IMR-90 (cell line): Measurements from ENCODE around the gene HTR1E. TPM values are rescaled to one million over a fixed set of nuclear protein-coding genes. Genes with fewer than 3 reads are reported as not detected.

ENCODE experiments used
- ATAC-seq: fragments of 200-7000 bp; cut with Tn5 transposase; 2 replicates; pipeline ENCODE4 v1.9.1; 2020; ENCODE audit warnings: low read depth, mild to moderate bottlenecking, moderate library complexity
- BruUV-seq: library from RNA; stranded (reverse); fragments of 400-500 nt; replicated peaks from 2 replicates; lab custom pipeline; 2021; lab: Mats Ljungman, UMichigan
- CTCF ChIA-PET: fragments of 300-600 bp; formaldehyde crosslinking; extraction: SDS; loops from one replicate; lab custom pipeline; 2021; ENCODE audit warnings: antibody characterized with exemption; lab: Yijun Ruan, JAX
- POLR2A ChIA-PET: fragments of 300-600 bp; sonication (Branson Sonifier 250); formaldehyde crosslinking; loops from one replicate; lab custom pipeline; 2022; ENCODE audit warnings: antibody characterized with exemption; ENCODE audit not compliant: unreplicated experiment; lab: Charles Lee
- DNase-seq: peaks from one replicate; pipeline ENCODE4 v3.0.0; 2013
- H2AFZ ChIP-seq: replicated peaks from 2 replicates; pipeline ENCODE3; 2013; ENCODE audit warnings: low read length, mild to moderate bottlenecking; ENCODE audit not compliant: poor library complexity
- H2AK5ac ChIP-seq: 2 replicates; pipeline ENCODE4 v1.6.1; 2013; ENCODE audit warnings: low read depth, low read length, inconsistent platforms
- H2AK9ac ChIP-seq: replicated peaks from 2 replicates; pipeline ENCODE3; 2013; ENCODE audit warnings: mild to moderate bottlenecking, low read depth, low read length, moderate library complexity; ENCODE audit not compliant: poor library complexity
- H2BK120ac ChIP-seq: 2 replicates; pipeline ENCODE4 v1.6.1; 2013; ENCODE audit warnings: low read depth, low read length, inconsistent platforms
- H2BK15ac ChIP-seq: 3 replicates; pipeline ENCODE4 v1.6.1; 2013; ENCODE audit warnings: low read depth, low read length, inconsistent platforms
- H2BK20ac ChIP-seq: 2 replicates; pipeline ENCODE4 v1.6.1; 2013; ENCODE audit warnings: low read depth, mild to moderate bottlenecking, inconsistent platforms, low read length, moderate library complexity
- H2BK5ac ChIP-seq: 2 replicates; pipeline ENCODE4 v1.6.1; 2013; ENCODE audit warnings: mild to moderate bottlenecking, low read depth, low read length, inconsistent platforms; ENCODE audit not compliant: poor library complexity, severe bottlenecking
- H3K14ac ChIP-seq: replicated peaks from 2 replicates; pipeline ENCODE4 v1.6.1; 2013; ENCODE audit warnings: low read depth, low read length, inconsistent platforms
- H3K18ac ChIP-seq: 2 replicates; pipeline ENCODE4 v1.6.1; 2013; ENCODE audit warnings: low read depth, low read length, control low read depth
- H3K23ac ChIP-seq: 2 replicates; pipeline ENCODE4 v1.6.1; 2013; ENCODE audit warnings: low read depth, low read length, inconsistent platforms
- H3K27ac ChIP-seq: 2 replicates; pipeline ENCODE4 v1.5.1; 2013; ENCODE audit warnings: mild to moderate bottlenecking, control low read depth, low read length; ENCODE audit not compliant: insufficient read depth
- H3K27me3 ChIP-seq: 2 replicates; pipeline ENCODE4 v1.6.1; 2013; ENCODE audit warnings: low read length; ENCODE audit not compliant: control insufficient read depth, insufficient read depth
- H3K36me3 ChIP-seq: 2 replicates; pipeline ENCODE4 v1.6.1; 2013; ENCODE audit warnings: low read length, mixed read lengths; ENCODE audit not compliant: control insufficient read depth, insufficient read depth
- H3K4ac ChIP-seq: 2 replicates; pipeline ENCODE4 v1.6.1; 2013; ENCODE audit warnings: low read depth, low read length, inconsistent platforms
- H3K4me1 ChIP-seq: 2 replicates; pipeline ENCODE4 v1.6.1; 2013; ENCODE audit warnings: low read length, mixed read lengths; ENCODE audit not compliant: control insufficient read depth, insufficient read depth
- H3K4me2 ChIP-seq: 2 replicates; pipeline ENCODE4 v1.6.1; 2013; ENCODE audit warnings: low read depth, mild to moderate bottlenecking, control low read depth, low read length, moderate library complexity
- H3K4me3 ChIP-seq: 2 replicates; pipeline ENCODE4 v1.5.1; 2013; ENCODE audit warnings: low read depth, mild to moderate bottlenecking, control low read depth, low read length, moderate library complexity; ENCODE audit not compliant: insufficient read depth
- H3K56ac ChIP-seq: 2 replicates; pipeline ENCODE4 v1.6.1; 2013; ENCODE audit warnings: low read length, inconsistent platforms; ENCODE audit not compliant: insufficient read depth; ENCODE audit errors: extremely low read depth
- H3K79me1 ChIP-seq, 2 experiments: 2 replicates each; pipeline ENCODE4 v1.6.1; 2013; ENCODE audit warnings: low read length in 2 of 2, inconsistent platforms in 1 of 2, low read depth in 1 of 2
- H3K9ac ChIP-seq: 2 replicates; pipeline ENCODE4 v1.6.1; 2013; ENCODE audit warnings: low read depth, low read length, control low read depth
- H3K9me1 ChIP-seq: 2 replicates; pipeline ENCODE4 v1.6.1; 2013; ENCODE audit warnings: low read length, inconsistent platforms; ENCODE audit not compliant: insufficient read depth
- H3K9me3 ChIP-seq: 2 replicates; pipeline ENCODE4 v1.6.1; 2013; ENCODE audit warnings: low read length; ENCODE audit not compliant: control insufficient read depth, insufficient read depth
- H4K20me1 ChIP-seq: 2 replicates; pipeline ENCODE4 v1.6.1; 2013; ENCODE audit warnings: low read length, inconsistent platforms; ENCODE audit not compliant: insufficient read depth
- H4K5ac ChIP-seq: 2 replicates; pipeline ENCODE4 v1.6.1; 2013; ENCODE audit warnings: mild to moderate bottlenecking, low read depth, low read length, control low read depth
- H4K8ac ChIP-seq, 2 experiments: 2 replicates each; pipeline ENCODE4 v1.6.1; 2013; ENCODE audit warnings: low read depth in 2 of 2, low read length in 2 of 2, control low read depth in 1 of 2, inconsistent platforms in 1 of 2
- H4K91ac ChIP-seq: 2 replicates; pipeline ENCODE4 v1.6.1; 2013; ENCODE audit warnings: low read depth, low read length, inconsistent platforms; ENCODE audit not compliant: insufficient read depth
- BHLHE40 ChIP-seq: fragments of 150-350 bp; IDR thresholded peaks from 2 replicates; pipeline ENCODE4 v1.6.1; 2016; ENCODE audit warnings: mild to moderate bottlenecking, low read depth, low read length
- CHD1 ChIP-seq: IDR thresholded peaks from 2 replicates; pipeline ENCODE4 v1.6.1; 2012; ENCODE audit warnings: low read depth, low read length, improper control_type of control experiment
- ELK1 ChIP-seq: fragments of 150-350 bp; IDR thresholded peaks from 2 replicates; pipeline ENCODE4 v1.6.1; 2016; ENCODE audit warnings: low read depth, mild to moderate bottlenecking, low read length, moderate library complexity, borderline replicate concordance
- FOS ChIP-seq: fragments of 150-350 bp; IDR thresholded peaks from 2 replicates; pipeline ENCODE4 v1.6.1; 2016; ENCODE audit warnings: low read depth, low read length
- MAFK ChIP-seq: IDR thresholded peaks from 2 replicates; pipeline ENCODE4 v1.6.1; 2012; ENCODE audit warnings: low read depth, low read length, improper control_type of control experiment
- MAZ ChIP-seq: IDR thresholded peaks from 2 replicates; pipeline ENCODE4 v1.6.1; 2012; ENCODE audit warnings: low read depth, mild to moderate bottlenecking, low read length, improper control_type of control experiment, moderate library complexity, borderline replicate concordance
- MXI1 ChIP-seq: IDR thresholded peaks from 2 replicates; pipeline ENCODE4 v1.6.1; 2012; ENCODE audit warnings: low read depth, mild to moderate bottlenecking, low read length, moderate library complexity, borderline replicate concordance
- NFE2L2 ChIP-seq: fragments of 150-350 bp; IDR thresholded peaks from 2 replicates; pipeline ENCODE4 v1.6.1; 2016; ENCODE audit warnings: low read depth, mild to moderate bottlenecking, low read length
- POLR2A ChIP-seq: IDR thresholded peaks from 2 replicates; pipeline ENCODE4 v1.6.1; 2012; ENCODE audit warnings: mild to moderate bottlenecking, low read depth, low read length
- RAD21 ChIP-seq: IDR thresholded peaks from 2 replicates; pipeline ENCODE4 v1.6.1; 2012; ENCODE audit warnings: low read length, improper control_type of control experiment
- RCOR1 ChIP-seq: IDR thresholded peaks from 2 replicates; pipeline ENCODE4 v1.6.1; 2012; ENCODE audit warnings: mild to moderate bottlenecking, low read length, improper control_type of control experiment; ENCODE audit not compliant: insufficient replicate concordance
- RFX5 ChIP-seq: IDR thresholded peaks from 2 replicates; pipeline ENCODE4 v1.8.0; 2012; ENCODE audit warnings: low read depth, mild to moderate bottlenecking, low read length, moderate library complexity
- SMC3 ChIP-seq: fragments of 150-350 bp; IDR thresholded peaks from 2 replicates; pipeline ENCODE4 v1.6.1; 2016; ENCODE audit warnings: low read depth, mild to moderate bottlenecking, antibody characterized with exemption, low read length, moderate library complexity
- USF2 ChIP-seq: fragments of 150-350 bp; IDR thresholded peaks from 2 replicates; pipeline ENCODE4 v1.6.1; 2017; ENCODE audit warnings: mild to moderate bottlenecking, antibody characterized with exemption, low read length, low read depth
- WGBS, 2 experiments: methylation state at CpG; one replicate each; pipeline versions ENCODE4 v1.1.5 to v1.1.7; 2013; ENCODE audit warnings: missing lambda C conversion rate in 2 of 2; ENCODE audit not compliant: insufficient read length in 1 of 2; ENCODE audit errors: extremely low coverage in 2 of 2; 5-methylcytosine and 5-hydroxymethylcytosine counted together
- dilution Hi-C: fragments of 300-500 bp; cut with HindIII; formaldehyde crosslinking; loops from one replicate; pipeline ENCODE4 v1.14.3; 2018; ENCODE audit warnings: low sequenced_read_pairs; ENCODE audit not compliant: unreplicated experiment
- in situ Hi-C: fragments of 300-500 bp; cut with MboI; formaldehyde crosslinking; loops from 3 replicates; pipeline ENCODE4 v1.14.3; 2019; ENCODE audit warnings: low sequenced_read_pairs, inconsistent platforms, mixed read lengths
- intact Hi-C: fragments of 100-400 bp; cut with micrococcal nuclease; formaldehyde crosslinking; loops from 2 replicates; pipeline ENCODE4 v1.10.0; 2022
- polyA plus RNA-seq, 3 experiments: library from polyadenylated mRNA; depleted of rRNA; stranded (reverse); fragments of >200 nt; gene quantifications; 2 replicates each; pipeline ENCODE4 v1.2.3, GENCODE V29; 2012; ENCODE audit warnings: low replicate concordance in 1 of 3
- total RNA-seq: library from RNA; depleted of rRNA; stranded (reverse); fragments of >200 nt; gene quantifications from 2 replicates; pipeline ENCODE4 v1.2.3, GENCODE V29; 2012
- TF ChIP-seq, protein P1 (sequence below): conservative IDR thresholded peaks from 2 replicates; pipeline ENCODE4 v1.5.1; 2012; ENCODE audit warnings: mild to moderate bottlenecking, low read depth, low read length, improper control_type of control experiment

HTR1E gene
- total and polyA plus RNA-seq, 2 of the 4 experiments (the other 2 are of a cell fraction) = not detected

GRCh38 chr6:86952991-86953390 lies 15.7 kb downstream of the HTR1E start:
- Histone ChIP-seq H3K27me3 (no peaks in the 10 kb centered on the region), H3K14ac (no peak overlapping the region), H2BK120ac (no peak overlapping the region), H2AK5ac (no peak overlapping the region), H2BK20ac (no peak overlapping the region), H3K4me3 (no peak overlapping the region), H4K91ac (no peak overlapping the region), H3K18ac (no peak overlapping the region), H3K27ac (no peak overlapping the region), H3K79me1 (no peaks in the 10 kb centered on the region), H2BK15ac (no peak overlapping the region), H3K9ac (no peak overlapping the region), H3K4ac (no peak overlapping the region), H3K9me3 (no peaks in the 10 kb centered on the region), H4K5ac (no peak overlapping the region), H3K9me1 (no peaks in the 10 kb centered on the region), H4K8ac (no peak overlapping the region), H3K56ac (no peak overlapping the region), H3K4me1 (no peaks in the 10 kb centered on the region), H2BK5ac (no peak overlapping the region), H4K20me1 (no peaks in the 10 kb centered on the region), H3K23ac (no peak overlapping the region), H2AFZ (no peak overlapping the region), H2AK9ac (no peak overlapping the region), H3K4me2 (no peak overlapping the region), H3K36me3 (no peaks in the 10 kb centered on the region)
- ChIA-PET POLR2A (no interaction called here), CTCF (no interaction called here)
- ATAC-seq (no peak), DNase-seq (no peak)
- no CpG with 5 or more reads among the region's 1 CpG for WGBS, 2 experiments
- in situ Hi-C loops = no loop called here
- BruUV-seq = no TSS peak
- dilution Hi-C loops = no loop called here
- intact Hi-C loops = no loop called here
- TF ChIP-seq NFE2L2 = no peak
- TF ChIP-seq MXI1 = no peak
- TF ChIP-seq POLR2A = no peak
- no peak for TF ChIP-seq RCOR1
- no peak for TF ChIP-seq RAD21
- TF ChIP-seq MAFK = no peak
- no peak for TF ChIP-seq ELK1
- no peak for TF ChIP-seq CHD1
- TF ChIP-seq, protein P1, sequence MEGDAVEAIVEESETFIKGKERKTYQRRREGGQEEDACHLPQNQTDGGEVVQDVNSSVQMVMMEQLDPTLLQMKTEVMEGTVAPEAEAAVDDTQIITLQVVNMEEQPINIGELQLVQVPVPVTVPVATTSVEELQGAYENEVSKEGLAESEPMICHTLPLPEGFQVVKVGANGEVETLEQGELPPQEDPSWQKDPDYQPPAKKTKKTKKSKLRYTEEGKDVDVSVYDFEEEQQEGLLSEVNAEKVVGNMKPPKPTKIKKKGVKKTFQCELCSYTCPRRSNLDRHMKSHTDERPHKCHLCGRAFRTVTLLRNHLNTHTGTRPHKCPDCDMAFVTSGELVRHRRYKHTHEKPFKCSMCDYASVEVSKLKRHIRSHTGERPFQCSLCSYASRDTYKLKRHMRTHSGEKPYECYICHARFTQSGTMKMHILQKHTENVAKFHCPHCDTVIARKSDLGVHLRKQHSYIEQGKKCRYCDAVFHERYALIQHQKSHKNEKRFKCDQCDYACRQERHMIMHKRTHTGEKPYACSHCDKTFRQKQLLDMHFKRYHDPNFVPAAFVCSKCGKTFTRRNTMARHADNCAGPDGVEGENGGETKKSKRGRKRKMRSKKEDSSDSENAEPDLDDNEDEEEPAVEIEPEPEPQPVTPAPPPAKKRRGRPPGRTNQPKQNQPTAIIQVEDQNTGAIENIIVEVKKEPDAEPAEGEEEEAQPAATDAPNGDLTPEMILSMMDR = no peak
- no peak for TF ChIP-seq SMC3
- no peak for TF ChIP-seq BHLHE40
- TF ChIP-seq FOS = no peak
- no peak for TF ChIP-seq USF2
- no peak for TF ChIP-seq RFX5
- TF ChIP-seq MAZ = no peak
